HK-2 (cell line): Measurements from ENCODE around the gene RAPGEF6.
A peak's percentile ranks its signal among the peaks of the same experiment; 100 is the strongest.
"Not testable (repeated sequence)": the region's sequence is repeated elsewhere in the genome, so short reads cannot be mapped to it uniquely, and the experiment has no call there.

Experiments
- DNase-seq: peaks from one replicate; pipeline ENCODE4 v3.0.0-alpha.2; 2018; ENCODE audit not compliant: unreplicated experiment

RAPGEF6 gene

GRCh38 chr5:131386779-131387178 lies 248.2 kb downstream of the RAPGEF6 start:
- no peak for DNase-seq

- DNase-seq = no peak
These were observed 248.9 kb downstream of the RAPGEF6 start for GRCh38 chr5:131386124-131386523.

- no peak for DNase-seq
These were observed 250.3 kb downstream of the RAPGEF6 start for GRCh38 chr5:131384616-131385214.

- DNase-seq = no peak
These were observed 250.9 kb downstream of the RAPGEF6 start for GRCh38 chr5:131384173-131384572.

DNA sequence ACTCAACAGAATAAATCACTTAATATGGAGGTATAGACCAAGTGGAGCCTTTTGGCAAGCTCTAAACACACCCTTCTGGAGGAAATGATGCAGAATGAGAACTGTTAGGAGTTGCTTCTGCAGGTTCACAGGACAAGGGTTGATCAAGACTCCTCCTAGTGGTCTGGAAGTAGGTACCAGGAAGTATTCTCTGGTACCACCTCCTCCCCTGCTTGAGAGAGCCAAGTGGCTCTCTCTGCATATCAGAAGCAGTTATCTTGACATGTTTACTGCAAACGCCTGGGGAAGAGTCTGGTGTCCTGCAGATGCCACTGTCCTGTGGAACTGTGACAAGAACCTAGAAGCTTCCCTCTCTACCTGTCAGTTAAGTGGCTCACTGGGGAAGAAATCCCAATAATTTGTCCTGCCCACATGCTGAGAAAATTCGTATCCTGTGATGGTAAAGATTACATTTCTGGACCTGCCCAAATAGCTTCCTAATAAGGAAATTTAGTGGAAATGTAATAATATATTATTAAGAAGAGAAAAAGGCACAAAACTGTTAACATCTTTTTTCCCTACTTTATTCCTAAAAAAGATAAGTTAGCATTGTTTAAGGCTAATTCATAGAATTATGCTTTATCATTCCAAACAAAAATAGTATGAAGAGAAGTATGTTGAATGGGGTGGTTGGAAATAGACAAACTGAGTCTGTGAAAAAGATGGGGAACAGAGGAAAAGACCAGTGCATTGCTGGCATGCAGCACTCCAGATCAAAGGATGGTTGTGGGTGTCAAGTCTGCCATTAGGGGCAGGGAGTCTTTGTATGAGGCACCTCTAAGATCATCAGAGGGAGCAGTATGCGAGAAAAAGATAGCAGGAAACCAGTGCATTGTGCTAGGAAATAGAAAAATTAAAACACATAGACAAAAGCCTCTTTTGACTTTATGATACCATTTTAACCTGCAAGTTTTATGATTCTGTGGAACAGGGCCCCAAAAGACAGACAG lies 252.3 kb downstream of the RAPGEF6 start:
- DNase-seq = peak; percentile 15

DNA sequence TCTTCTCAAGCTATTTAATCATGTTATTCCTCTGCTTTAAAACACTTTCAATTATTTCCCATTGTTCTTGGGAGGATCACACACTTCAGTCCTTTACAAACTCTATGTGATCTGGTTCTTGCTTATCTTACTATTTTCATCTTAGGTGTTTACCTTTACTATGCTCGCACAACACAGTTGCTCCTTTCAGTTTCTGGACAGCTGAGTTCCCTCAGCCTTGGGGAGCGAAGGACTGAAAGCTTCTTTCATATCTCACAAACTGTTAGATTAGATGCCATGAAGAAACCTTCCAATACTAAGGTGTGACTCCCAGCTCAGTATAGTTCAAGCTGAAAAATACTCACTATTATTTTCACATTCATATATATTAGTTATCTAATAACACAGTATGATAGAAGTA lies 253.3 kb downstream of the RAPGEF6 start:
- DNase-seq = no peak

- DNase-seq = no peak
These were observed 254.0 kb downstream of the RAPGEF6 start for GRCh38 chr5:131381021-131381420.

- DNase-seq = not testable (repeated sequence)
These were observed 254.8 kb downstream of the RAPGEF6 start for GRCh38 chr5:131380238-131380637.

- DNase-seq = peak; percentile 19
These were observed 255.3 kb downstream of the RAPGEF6 start for GRCh38 chr5:131379723-131380122.

GRCh38 chr5:131378721-131379541 lies 256.1 kb downstream of the RAPGEF6 start:
- DNase-seq = no peak

DNA sequence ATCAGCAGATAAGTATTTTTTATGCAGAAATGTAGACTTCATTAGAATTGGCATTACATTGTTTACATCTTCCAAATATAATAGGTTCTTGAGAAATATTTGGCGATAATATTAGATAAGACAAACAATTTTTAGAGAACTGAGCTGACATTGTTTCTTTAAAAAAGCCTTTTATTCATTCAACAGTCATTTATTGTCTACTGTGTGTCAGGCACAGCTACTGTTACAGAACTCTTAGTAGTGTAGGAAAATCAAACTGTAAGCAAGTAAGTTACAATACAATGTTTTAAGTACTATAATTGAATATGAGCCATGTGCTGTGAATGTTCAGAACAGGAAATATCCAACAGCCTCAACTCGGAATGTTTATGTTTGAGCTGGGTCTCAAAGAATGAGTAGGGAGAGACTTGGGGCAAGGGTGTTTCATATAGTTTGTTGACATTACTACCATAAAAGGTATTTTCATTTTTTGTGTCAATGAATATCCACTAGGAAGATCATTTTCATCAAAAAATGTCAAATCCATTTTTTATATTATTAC lies 257.2 kb downstream of the RAPGEF6 start:
- DNase-seq = no peak

- no peak for DNase-seq
These were observed 257.7 kb downstream of the RAPGEF6 start for GRCh38 chr5:131377346-131377745.

DNA sequence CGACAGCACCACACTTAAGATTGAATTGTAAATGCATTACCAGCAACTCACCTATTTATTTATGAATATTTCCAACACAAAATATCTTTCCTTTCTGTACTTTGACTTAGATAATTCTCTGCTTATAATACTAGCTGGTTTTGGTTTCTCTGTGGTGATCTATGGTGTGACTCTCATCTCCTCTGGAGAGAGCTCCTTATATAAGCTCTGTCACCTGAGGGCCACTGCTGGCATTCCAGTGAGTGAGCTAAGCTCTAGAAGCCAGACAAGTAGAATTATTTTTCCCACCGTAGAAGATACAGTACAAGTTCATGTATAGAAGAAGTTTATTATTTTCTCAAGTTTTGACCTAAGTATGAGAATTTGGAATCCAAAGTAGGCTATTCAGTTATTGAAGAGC lies 259.7 kb downstream of the RAPGEF6 start:
- DNase-seq = no peak
